Large intestine (tissue), 12 donors: Measurements from ENCODE around the gene PTPN18. TPM values are rescaled to one million over a fixed set of nuclear protein-coding genes. Genes with fewer than 3 reads are reported as not detected.

Source experiments
- DNase-seq, 2 donors: peaks; one replicate each; pipeline versions ENCODE4 v3.0.0 to v3.0.0-alpha.2; 2013
- H3K27ac ChIP-seq: one replicate; pipeline ENCODE4 v1.5.1; 2013; ENCODE audit warnings: low read length
- H3K27me3 ChIP-seq: 2 replicates; pipeline ENCODE4 v1.6.1; 2013; ENCODE audit warnings: low read length; ENCODE audit not compliant: control insufficient read depth, insufficient read depth
- H3K36me3 ChIP-seq: 2 replicates; pipeline ENCODE4 v1.6.1; 2013; ENCODE audit warnings: low read length; ENCODE audit not compliant: control insufficient read depth, insufficient read depth
- H3K4me1 ChIP-seq: one replicate; pipeline ENCODE4 v1.6.1; 2013; ENCODE audit warnings: low read length; ENCODE audit not compliant: control insufficient read depth, insufficient read depth
- H3K4me3 ChIP-seq: one replicate; pipeline ENCODE4 v1.5.1; 2013; ENCODE audit warnings: low read length
- H3K9me3 ChIP-seq: one replicate; pipeline ENCODE4 v1.6.1; 2013; ENCODE audit warnings: mild to moderate bottlenecking, low read depth, low read length, moderate library complexity; ENCODE audit not compliant: control insufficient read depth
- WGBS: methylation state at CpG from one replicate; pipeline ENCODE4 v1.1.5; 2013; ENCODE audit warnings: low lambda C conversion rate; ENCODE audit not compliant: insufficient coverage; 5-methylcytosine and 5-hydroxymethylcytosine counted together
- long read RNA-seq, 11 donors: transcript quantifications; one replicate each; lab custom pipeline, GENCODE V29; 2026
- polyA plus RNA-seq: library from polyadenylated mRNA; unstranded; fragments of 120-200 nt; gene quantifications from one replicate; pipeline ENCODE4 v1.2.1, GENCODE V29; 2013

Gene PTPN18
- 64.4 TPM for polyA plus RNA-seq
- long read RNA-seq, donor 1, partial matches to known transcripts, result 0 of 6 reads
- long read RNA-seq, donor 1, other reads (novel, unspliced or antisense), result 0 of 6 reads
- long read RNA-seq, donor 2, transcript PTPN18-211 (3 exons, 1,394 nt), result major isoform, 5 of 18 reads
- long read RNA-seq, donor 2, partial matches to known transcripts, result 5 of 18 reads
- long read RNA-seq, donor 2, other reads (novel, unspliced or antisense), result 0 of 18 reads
- long read RNA-seq, donor 3, result 0 reads
- long read RNA-seq, donor 4, partial matches to known transcripts, result 0 of 2 reads
- long read RNA-seq, donor 4, other reads (novel, unspliced or antisense), result 0 of 2 reads
- long read RNA-seq, donor 5, transcript PTPN18-211 (3 exons, 1,394 nt), result major isoform, 5 of 7 reads
- long read RNA-seq, donor 5, partial matches to known transcripts, result 0 of 7 reads
- long read RNA-seq, donor 5, other reads (novel, unspliced or antisense), result 0 of 7 reads
- long read RNA-seq, donor 6, transcript PTPN18-211 (3 exons, 1,394 nt), result major isoform, 5 of 54 reads
- long read RNA-seq, donor 6, partial matches to known transcripts, result 47 of 54 reads
- long read RNA-seq, donor 6, other reads (novel, unspliced or antisense), result 0 of 54 reads
- long read RNA-seq, donor 7, partial matches to known transcripts, result 0 of 6 reads
- long read RNA-seq, donor 7, other reads (novel, unspliced or antisense), result 0 of 6 reads
- long read RNA-seq, donor 8, transcript PTPN18-207 (2 exons, 1,717 nt), result major isoform, 6 of 26 reads
- long read RNA-seq, donor 8, transcript PTPN18-211 (3 exons, 1,394 nt), result minor isoform, 5 of 26 reads
- long read RNA-seq, donor 8, partial matches to known transcripts, result 12 of 26 reads
- long read RNA-seq, donor 8, other reads (novel, unspliced or antisense), result 0 of 26 reads
- long read RNA-seq, donor 9, transcript PTPN18-211 (3 exons, 1,394 nt), result major isoform, 5 of 7 reads
- long read RNA-seq, donor 9, partial matches to known transcripts, result 0 of 7 reads
- long read RNA-seq, donor 9, other reads (novel, unspliced or antisense), result 0 of 7 reads
- long read RNA-seq, donor 10, transcript PTPN18-211 (3 exons, 1,394 nt), result major isoform, 9 of 14 reads
- long read RNA-seq, donor 10, partial matches to known transcripts, result 0 of 14 reads
- long read RNA-seq, donor 10, other reads (novel, unspliced or antisense), result 0 of 14 reads
- long read RNA-seq, donor 11, partial matches to known transcripts, result 0 of 8 reads
- long read RNA-seq, donor 11, other reads (novel, unspliced or antisense), result 0 of 8 reads

- Histone ChIP-seq H3K27ac (peak within 1 kb of the TSS; percentile 47), H3K9me3 (no peaks in the 10 kb centered on the region), H3K27me3 (no peaks in the 10 kb centered on the region), H3K36me3 (peaks cover 2% of the 10 kb centered on the region), H3K4me1 (no peaks in the 10 kb centered on the region), H3K4me3 (peak within 1 kb of the TSS; percentile 68)
- WGBS, result no CpG with 5 or more reads among the region's 107 CpGs
- DNase-seq, result peak; percentile 83 to 89
These were observed at the start of gene PTPN18 for GRCh38 chr2:130355578-130356431. PTPN18 (plus strand) TSS chr2:130356056; CDS start chr2:130356108, 52 bp downstream.

GRCh38 chr2:130307850-130308249 is 48.0 kb upstream of the PTPN18 start:
- no peak overlapping the region for H3K4me3 ChIP-seq
- no peaks in the 10 kb centered on the region for H3K9me3 ChIP-seq
- no peak for DNase-seq
- WGBS, result 60% methylated on average over 1 of the region's 4 CpGs
- H3K27ac ChIP-seq, result no peak overlapping the region
- H3K36me3 ChIP-seq, result no peaks in the 10 kb centered on the region
- H3K4me1 ChIP-seq, result no peaks in the 10 kb centered on the region
- peaks cover 12% of the 10 kb centered on the region for H3K27me3 ChIP-seq

- no peak for DNase-seq
- no peaks in the 10 kb centered on the region for H3K9me3 ChIP-seq
- no peaks in the 10 kb centered on the region for H3K4me1 ChIP-seq
- peaks cover 12% of the 10 kb centered on the region for H3K27me3 ChIP-seq
- H3K27ac ChIP-seq, result no peak overlapping the region
- no peaks in the 10 kb centered on the region for H3K36me3 ChIP-seq
- no peak overlapping the region for H3K4me3 ChIP-seq
These were observed 45.0 kb upstream of the PTPN18 start for GRCh38 chr2:130310881-130311280.

- H3K4me3 ChIP-seq, result no peak overlapping the region
- H3K36me3 ChIP-seq, result no peaks in the 10 kb centered on the region
- peaks cover 8% of the 10 kb centered on the region for H3K27me3 ChIP-seq
- WGBS, result no CpG with 5 or more reads among the region's 12 CpGs
- no peaks in the 10 kb centered on the region for H3K4me1 ChIP-seq
- no peaks in the 10 kb centered on the region for H3K9me3 ChIP-seq
- DNase-seq, result no peak
- no peak overlapping the region for H3K27ac ChIP-seq
These were observed 42.0 kb upstream of the PTPN18 start for GRCh38 chr2:130313812-130314334.

- no peaks in the 10 kb centered on the region for H3K4me1 ChIP-seq
- H3K4me3 ChIP-seq, result no peak overlapping the region
- WGBS, result no CpG with 5 or more reads among the region's 3 CpGs
- peaks cover 8% of the 10 kb centered on the region for H3K27me3 ChIP-seq
- no peak for DNase-seq
- no peaks in the 10 kb centered on the region for H3K36me3 ChIP-seq
- H3K27ac ChIP-seq, result no peak overlapping the region
- no peaks in the 10 kb centered on the region for H3K9me3 ChIP-seq
These were observed 41.5 kb upstream of the PTPN18 start for GRCh38 chr2:130314377-130314776.

- Histone ChIP-seq H3K36me3 (no peaks in the 10 kb centered on the region), H3K27me3 (peaks cover 2% of the 10 kb centered on the region), H3K4me3 (no peak overlapping the region), H3K4me1 (no peaks in the 10 kb centered on the region), H3K9me3 (no peaks in the 10 kb centered on the region), H3K27ac (no peak overlapping the region)
- DNase-seq, result no peak
- no CpG with 5 or more reads among the region's 1 CpG for WGBS
These were observed 39.3 kb upstream of the PTPN18 start for GRCh38 chr2:130316596-130316995.

- Histone ChIP-seq H3K36me3 (no peaks in the 10 kb centered on the region), H3K4me3 (no peak overlapping the region), H3K9me3 (no peaks in the 10 kb centered on the region), H3K27me3 (no peaks in the 10 kb centered on the region), H3K27ac (no peak overlapping the region), H3K4me1 (no peaks in the 10 kb centered on the region)
- no peak for DNase-seq
- no CpG with 5 or more reads among the region's 7 CpGs for WGBS
These were observed 37.0 kb upstream of the PTPN18 start for GRCh38 chr2:130318906-130319305.

GRCh38 chr2:130319536-130319935 is 36.3 kb upstream of the PTPN18 start:
- no peaks in the 10 kb centered on the region for H3K27me3 ChIP-seq
- H3K36me3 ChIP-seq, result no peaks in the 10 kb centered on the region
- H3K4me1 ChIP-seq, result no peaks in the 10 kb centered on the region
- H3K27ac ChIP-seq, result no peak overlapping the region
- DNase-seq, result no peak
- H3K4me3 ChIP-seq, result no peak overlapping the region
- whole genome bisulfite sequencing, result no CpG with 5 or more reads among the region's 3 CpGs
- no peaks in the 10 kb centered on the region for H3K9me3 ChIP-seq

- no peak overlapping the region for H3K27ac ChIP-seq
- DNase-seq, result no peak
- no peak overlapping the region for H3K4me3 ChIP-seq
- no peaks in the 10 kb centered on the region for H3K9me3 ChIP-seq
- WGBS, result no CpG with 5 or more reads among the region's 43 CpGs
- H3K4me1 ChIP-seq, result no peaks in the 10 kb centered on the region
- peaks cover 22% of the 10 kb centered on the region for H3K27me3 ChIP-seq
- no peaks in the 10 kb centered on the region for H3K36me3 ChIP-seq
These were observed 27.9 kb upstream of the PTPN18 start for GRCh38 chr2:130327703-130328527.
